Measurements from ENCODE around the gene TRIM17.

DNA sequence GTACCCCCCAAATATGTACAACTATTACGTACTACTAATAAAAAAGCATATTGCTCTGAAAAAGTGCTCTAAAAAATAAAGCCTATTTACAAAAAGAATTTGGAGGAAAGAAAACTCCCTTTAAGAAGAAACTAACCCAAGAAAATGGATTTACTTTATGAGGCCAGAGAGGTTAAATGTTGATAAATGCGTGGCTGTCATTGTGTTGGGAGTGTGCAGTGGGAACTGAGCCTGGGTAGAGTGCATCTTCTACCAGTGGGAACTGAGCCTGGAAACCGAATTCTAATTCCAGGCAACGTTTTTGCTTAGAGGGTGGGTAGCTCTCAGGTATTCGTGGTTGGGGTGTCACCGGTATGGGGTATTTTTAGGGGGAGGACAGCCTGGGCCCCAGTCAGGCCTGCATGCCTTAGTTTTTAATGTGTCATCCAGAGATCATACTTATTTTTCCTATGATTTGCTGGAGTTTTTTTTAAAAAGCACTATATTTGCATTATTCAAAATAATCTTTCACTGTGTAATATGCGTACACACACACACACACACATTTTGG is 46.4 kb upstream of the TRIM17 start:
- TF ChIP-seq POLR2A (IDR thresholded peaks at IDR 0.05) (no peak), EP300 (IDR thresholded peaks at IDR 0.05) (no peak)
- TF ChIP-seq, protein P1, sequence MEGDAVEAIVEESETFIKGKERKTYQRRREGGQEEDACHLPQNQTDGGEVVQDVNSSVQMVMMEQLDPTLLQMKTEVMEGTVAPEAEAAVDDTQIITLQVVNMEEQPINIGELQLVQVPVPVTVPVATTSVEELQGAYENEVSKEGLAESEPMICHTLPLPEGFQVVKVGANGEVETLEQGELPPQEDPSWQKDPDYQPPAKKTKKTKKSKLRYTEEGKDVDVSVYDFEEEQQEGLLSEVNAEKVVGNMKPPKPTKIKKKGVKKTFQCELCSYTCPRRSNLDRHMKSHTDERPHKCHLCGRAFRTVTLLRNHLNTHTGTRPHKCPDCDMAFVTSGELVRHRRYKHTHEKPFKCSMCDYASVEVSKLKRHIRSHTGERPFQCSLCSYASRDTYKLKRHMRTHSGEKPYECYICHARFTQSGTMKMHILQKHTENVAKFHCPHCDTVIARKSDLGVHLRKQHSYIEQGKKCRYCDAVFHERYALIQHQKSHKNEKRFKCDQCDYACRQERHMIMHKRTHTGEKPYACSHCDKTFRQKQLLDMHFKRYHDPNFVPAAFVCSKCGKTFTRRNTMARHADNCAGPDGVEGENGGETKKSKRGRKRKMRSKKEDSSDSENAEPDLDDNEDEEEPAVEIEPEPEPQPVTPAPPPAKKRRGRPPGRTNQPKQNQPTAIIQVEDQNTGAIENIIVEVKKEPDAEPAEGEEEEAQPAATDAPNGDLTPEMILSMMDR (IDR thresholded peaks at IDR 0.05), result no peak
